ENCODE data around the gene FAM227B. TPM values are rescaled to one million over a fixed set of nuclear protein-coding genes. Genes with fewer than 3 reads are reported as not detected.

Gene FAM227B
- total RNA-seq, 2 experiments from 2014 or later = 6.0 to 6.1 TPM

- intact Hi-C loops (cut with micrococcal nuclease) = no loop called here
- CTCF ChIA-PET = no interaction called here
- Mint-ChIP-seq H3K4me3 (no peak overlapping the region), H3K27ac (no peak overlapping the region), H3K27me3 (no peaks in the 10 kb centered on the region), H3K9me3 (no peaks in the 10 kb centered on the region), H3K4me1 (ENCODE audit: low read depth) (no peaks in the 10 kb centered on the region), H3K36me3 (ENCODE audit: low read depth) (no peaks in the 10 kb centered on the region)
- ATAC-seq (no peak), DNase-seq (no peak)
- TF ChIP-seq CTCF (IDR thresholded peaks at IDR 0.05) = no peak
- POLR2A ChIA-PET = no interaction called here
Measured at GRCh38 chr15:49380912-49381311, 239.7 kb downstream of the FAM227B start.

GRCh38 chr15:49379996-49380395 lies 240.6 kb downstream of the FAM227B start:
- intact Hi-C loops (cut with micrococcal nuclease) = no loop called here
- no peak overlapping the region for H3K27ac Mint-ChIP-seq
- no peaks in the 10 kb centered on the region for H3K4me1 Mint-ChIP-seq (ENCODE audit: low read depth)
- DNase-seq (no peak), ATAC-seq (no peak)
- no peaks in the 10 kb centered on the region for H3K9me3 Mint-ChIP-seq
- TF ChIP-seq CTCF (IDR thresholded peaks at IDR 0.05) = no peak
- no peaks in the 10 kb centered on the region for H3K27me3 Mint-ChIP-seq
- H3K36me3 Mint-ChIP-seq (ENCODE audit: low read depth) = no peaks in the 10 kb centered on the region
- ChIA-PET CTCF (no interaction called here), POLR2A (no interaction called here)
- H3K4me3 Mint-ChIP-seq = no peak overlapping the region

- DNase-seq (no peak), ATAC-seq (no peak)
- Mint-ChIP-seq H3K9me3 (peaks cover 4% of the 10 kb centered on the region), H3K4me3 (no peak overlapping the region), H3K4me1 (ENCODE audit: low read depth) (no peaks in the 10 kb centered on the region), H3K36me3 (ENCODE audit: low read depth) (no peaks in the 10 kb centered on the region), H3K27ac (no peak overlapping the region), H3K27me3 (no peaks in the 10 kb centered on the region)
- no peak for TF ChIP-seq CTCF (IDR thresholded peaks at IDR 0.05)
- ChIA-PET POLR2A (no interaction called here), CTCF (interaction anchor here (0.9 kb wide), 1 partner anchor 100 kb away, joined by 3 read pairs; no protein-coding TSS in a partner anchor)
- intact Hi-C loops (cut with micrococcal nuclease) = no loop called here
Measured at GRCh38 chr15:49372366-49372765, 248.3 kb downstream of the FAM227B start.

GRCh38 chr15:49370782-49371181 lies 249.8 kb downstream of the FAM227B start:
- H3K4me3 Mint-ChIP-seq = no peak overlapping the region
- peaks cover 8% of the 10 kb centered on the region for H3K9me3 Mint-ChIP-seq
- POLR2A ChIA-PET = no interaction called here

GRCh38 chr15:49366496-49366895 lies 254.1 kb downstream of the FAM227B start:
- CTCF ChIA-PET = no interaction called here
- intact Hi-C loops (cut with micrococcal nuclease) = no loop called here

More at GRCh38 chr15:49370782-49371181, 249.8 kb downstream of the FAM227B start:
- Mint-ChIP-seq H3K27ac (no peak overlapping the region), H3K27me3 (no peaks in the 10 kb centered on the region), H3K4me1 (ENCODE audit: low read depth) (no peaks in the 10 kb centered on the region), H3K36me3 (ENCODE audit: low read depth) (peaks cover 6% of the 10 kb centered on the region)
- no peak for TF ChIP-seq CTCF (IDR thresholded peaks at IDR 0.05)
- CTCF ChIA-PET = no interaction called here
- intact Hi-C loops (cut with micrococcal nuclease) = no loop called here
- no peak for ATAC-seq
- no peak for DNase-seq

More at GRCh38 chr15:49366496-49366895, 254.1 kb downstream of the FAM227B start:
- H3K27ac Mint-ChIP-seq = no peak overlapping the region
- no peaks in the 10 kb centered on the region for H3K27me3 Mint-ChIP-seq
- no peak overlapping the region for H3K4me3 Mint-ChIP-seq
- H3K9me3 Mint-ChIP-seq = peaks cover 12% of the 10 kb centered on the region
- POLR2A ChIA-PET = no interaction called here
- no peaks in the 10 kb centered on the region for H3K4me1 Mint-ChIP-seq (ENCODE audit: low read depth)
- no peak for ATAC-seq
- no peak for DNase-seq
- peaks cover 9% of the 10 kb centered on the region for H3K36me3 Mint-ChIP-seq (ENCODE audit: low read depth)
- no peak for TF ChIP-seq CTCF (IDR thresholded peaks at IDR 0.05)
